K562 (cell line): ENCODE measurements around the gene PTPN11. TPM values are rescaled to one million over a fixed set of nuclear protein-coding genes. Genes with fewer than 3 reads are reported as not detected.
A peak's percentile ranks its signal among the peaks of the same experiment; 100 is the strongest.
"Not testable (repeated sequence)": the region's sequence is repeated elsewhere in the genome, so short reads cannot be mapped to it uniquely, and the experiment has no call there.

Experiments used
- ATAC-seq: fragments of 200-7000 bp; cut with Tn5 transposase; 3 replicates; pipeline ENCODE4 v1.9.1; 2020; ENCODE audit warnings: moderate library complexity
- BruUV-seq: library from RNA; stranded (reverse); fragments of 400-500 nt; replicated peaks from 2 replicates; lab custom pipeline; 2021; lab: Mats Ljungman, UMichigan
- CTCF ChIA-PET: fragments of 300-600 bp; formaldehyde crosslinking; extraction: SDS; loops from one replicate; lab custom pipeline; 2021; ENCODE audit warnings: low intra/inter-chr PET ratio; lab: Yijun Ruan, JAX
- POLR2A ChIA-PET: fragments of 300-600, 350-650 bp; sonication (Branson Sonifier 250); formaldehyde crosslinking; extraction: SDS; loops from one replicate; lab custom pipeline; 2021; ENCODE audit warnings: antibody characterized with exemption, inconsistent platforms; lab: Yijun Ruan, JAX
- DNase-seq, 4 experiments: peaks; one replicate each; pipeline versions ENCODE4 v3.0.0 to v3.0.0-alpha.2; 2011 to 2018; ENCODE audit warnings: low spot score in 3 of 4, mixed read lengths in 3 of 4; ENCODE audit errors: extremely low read depth in 1 of 4
- FAIRE-seq: peaks from 2 replicates; lab custom pipeline; 2011; peaks lifted over from hg19 to GRCh38; lab: Jason Lieb, UNC
- H2AFZ ChIP-seq: 2 replicates; pipeline ENCODE4 v1.6.0; 2011; ENCODE audit warnings: low read depth, low read length, control low read depth, inconsistent platforms
- H3K27ac ChIP-seq: fragments of 200-600 bp; 3 replicates; pipeline ENCODE4 v1.8.0; 2011; ENCODE audit warnings: low read depth, mild to moderate bottlenecking, control low read depth, inconsistent platforms, low read length, moderate library complexity, mixed read lengths; ENCODE audit errors: extremely low read depth
- H3K27me3 ChIP-seq, 2 experiments: fragments of 300-600 bp in 1 of 2; 2 replicates in 1 of 2; 3 replicates in 1 of 2; pipeline versions ENCODE4 v1.6.0 to v1.8.0; 2011; ENCODE audit warnings: inconsistent platforms in 2 of 2, low read length in 2 of 2, mild to moderate bottlenecking in 1 of 2, mixed read lengths in 1 of 2, moderate library complexity in 1 of 2; ENCODE audit not compliant: control insufficient read depth in 2 of 2, insufficient read depth in 2 of 2
- H3K36me3 ChIP-seq: fragments of 300-600 bp; 3 replicates; pipeline ENCODE4 v1.8.0; 2011; ENCODE audit warnings: mild to moderate bottlenecking, low read length, inconsistent platforms; ENCODE audit not compliant: control insufficient read depth, insufficient read depth
- H3K4me1 ChIP-seq, 2 experiments: fragments of 200-600 bp in 1 of 2; replicated peaks in 1 of 2; 2 replicates in 1 of 2; 3 replicates in 1 of 2; pipeline versions ENCODE4 v1.5.1 to v1.8.0; 2011; ENCODE audit warnings: inconsistent platforms in 2 of 2, low read length in 2 of 2, mild to moderate bottlenecking in 1 of 2, mixed read lengths in 1 of 2, moderate library complexity in 1 of 2; ENCODE audit not compliant: control insufficient read depth in 2 of 2, insufficient read depth in 2 of 2
- H3K4me2 ChIP-seq: 2 replicates; pipeline ENCODE4 v1.6.1; 2011; ENCODE audit warnings: low read length, control low read depth, inconsistent platforms, mixed read lengths; ENCODE audit not compliant: insufficient read depth
- H3K4me3 ChIP-seq: fragments of 200-600 bp; sonication (generic), shearing (Covaris generic); 2 replicates; pipeline ENCODE4 v1.5.1; 2016; ENCODE audit warnings: control low read depth, inconsistent platforms
- H3K79me2 ChIP-seq: fragments of 200-600 bp; 3 replicates; pipeline ENCODE4 v1.8.0; 2011; ENCODE audit warnings: low read length, inconsistent platforms; ENCODE audit not compliant: control insufficient read depth, insufficient read depth
- H3K9ac ChIP-seq, 2 experiments: 2 replicates each; pipeline versions ENCODE4 v1.6.0 to v1.6.1; 2011; ENCODE audit warnings: low read depth in 2 of 2, low read length in 2 of 2, control low read depth in 1 of 2, inconsistent platforms in 1 of 2, mild to moderate bottlenecking in 1 of 2, mixed read lengths in 1 of 2; ENCODE audit not compliant: insufficient read depth in 1 of 2
- H3K9me1 ChIP-seq: one replicate; pipeline ENCODE4 v1.6.0; 2011; ENCODE audit warnings: inconsistent platforms, mild to moderate bottlenecking, low read length, moderate library complexity; ENCODE audit not compliant: control insufficient read depth, insufficient read depth
- H3K9me3 ChIP-seq: replicated peaks from 2 replicates; pipeline ENCODE4 v1.5.1; 2011; ENCODE audit warnings: low read depth, low read length, inconsistent platforms; ENCODE audit not compliant: control insufficient read depth, insufficient read depth
- H4K20me1 ChIP-seq: replicated peaks from 2 replicates; pipeline ENCODE4 v1.6.1; 2011; ENCODE audit warnings: low read length, inconsistent platforms, mixed read lengths; ENCODE audit not compliant: control insufficient read depth, insufficient read depth
- ARID1B ChIP-seq: fragments of 450-650 bp; IDR thresholded peaks from 2 replicates; pipeline ENCODE4 v1.6.1; 2016; ENCODE audit warnings: antibody characterized with exemption, mild to moderate bottlenecking, inconsistent platforms
- ATF3 ChIP-seq, 2 experiments: fragments of 450-650 bp in 1 of 2; sonication (generic) in 1 of 2; formaldehyde crosslinking in 1 of 2; IDR thresholded peaks in 1 of 2; conservative IDR thresholded peaks in 1 of 2; 2 replicates each; pipeline versions ENCODE4 v1.6.1 to v1.8.1; 2016 to 2023; ENCODE audit warnings: mild to moderate bottlenecking in 2 of 2, moderate library complexity in 2 of 2, inconsistent platforms in 1 of 2, missing genetic modification reagents in 1 of 2
- CBFA2T3 ChIP-seq: fragments of 450-650 bp; IDR thresholded peaks from 2 replicates; pipeline ENCODE4 v1.6.1; 2017
- CEBPB ChIP-seq: fragments of 450-650 bp; IDR thresholded peaks from 2 replicates; pipeline ENCODE4 v1.6.1; 2016; ENCODE audit warnings: missing genetic modification characterization, missing compliant biosample characterization
- DDX20 ChIP-seq: fragments of 450-650 bp; IDR thresholded peaks from 2 replicates; pipeline ENCODE4 v1.6.1; 2016; ENCODE audit warnings: missing genetic modification characterization, low read depth, mild to moderate bottlenecking, missing compliant biosample characterization, moderate library complexity
- HDAC3 ChIP-seq: fragments of 450-650 bp; IDR thresholded peaks from 2 replicates; pipeline ENCODE4 v1.6.1; 2018; ENCODE audit warnings: borderline replicate concordance, mild to moderate bottlenecking, moderate library complexity; ENCODE audit not compliant: partially characterized antibody
- HSF4 ChIP-seq: fragments of 250-450 bp; sonication (Bioruptor Pico); IDR thresholded peaks from 2 replicates; pipeline ENCODE4 v2.1.2; 2022; ENCODE audit warnings: mild to moderate bottlenecking, moderate library complexity, borderline replicate concordance
- PKNOX1 ChIP-seq: fragments of 450-650 bp; IDR thresholded peaks from 2 replicates; pipeline ENCODE4 v1.6.1; 2016
- SMARCA4 ChIP-seq: fragments of 450-650 bp; IDR thresholded peaks from 2 replicates; pipeline ENCODE4 v1.6.1; 2016
- TGIF2 ChIP-seq: sonication (generic); formaldehyde crosslinking; IDR thresholded peaks from 2 replicates; pipeline ENCODE4 v1.8.1; 2022; ENCODE audit warnings: mild to moderate bottlenecking, missing genetic modification reagents, moderate library complexity
- ZC3H11A ChIP-seq: IDR thresholded peaks from 2 replicates; pipeline ENCODE4 v1.6.1; 2012; ENCODE audit warnings: low read depth, low read length, improper control_type of control experiment
- ZC3H4 ChIP-seq: sonication (generic); formaldehyde crosslinking; IDR thresholded peaks from 2 replicates; pipeline ENCODE4 v1.9.0; 2021; ENCODE audit warnings: missing genetic modification reagents, borderline replicate concordance
- ZNF311 ChIP-seq: fragments of 250-450 bp; sonication (Bioruptor Pico); IDR thresholded peaks from 2 replicates; pipeline ENCODE4 v1.4.0; 2020; ENCODE audit warnings: mild to moderate bottlenecking, moderate library complexity
- WGBS: fragments of 100-300 bp; shearing (Covaris generic); methylation state at CpG from one replicate; pipeline ENCODE4 v1.1.6; 2016; ENCODE audit warnings: low coverage, mixed read lengths; ENCODE audit not compliant: insufficient coverage; ENCODE audit errors: missing lambda C conversion rate; 5-methylcytosine and 5-hydroxymethylcytosine counted together
- in situ Hi-C: fragments of 300-500 bp; cut with MboI; formaldehyde crosslinking; loops from 4 replicates; pipeline ENCODE4 v1.15.0; 2018; ENCODE audit warnings: inconsistent platforms, mixed read lengths
- intact Hi-C: fragments of 100-400 bp; cut with micrococcal nuclease; formaldehyde crosslinking; loops from 2 replicates; pipeline ENCODE4 v1.14.2; 2022
- polyA plus RNA-seq, 8 experiments: library from polyadenylated mRNA; depleted of rRNA in 4 of 8; stranded (reverse) in 5 of 8; unstranded in 3 of 8; fragments of >200 nt; fragmentation: Nextera tagmentation in 2 of 8; fragmentation: Illumina TruSeq in 1 of 8; extraction: Ambion mirVana in 2 of 8; extraction: Trizol in 1 of 8; gene quantifications; 2 replicates each; pipeline versions ENCODE4 v1.2.1 to v1.2.3, GENCODE V29; 2011 to 2014; ENCODE audit warnings: inconsistent platforms in 1 of 8, missing spikeins in 1 of 8
- total RNA-seq, 7 experiments: library from RNA; depleted of rRNA in 6 of 7; stranded (reverse); fragments of >200 nt in 6 of 7; fragmentation: Illumina TruSeq in 2 of 7; extraction: Trizol in 2 of 7; gene quantifications; 2 replicates each; pipeline versions ENCODE4 v1.2.1 to v1.2.3, GENCODE V29; 2011 to 2021; ENCODE audit warnings: low replicate concordance in 1 of 7

Gene PTPN11
- total and polyA plus RNA-seq, 9 of the 15 experiments (the other 6 are each of a cell fraction or from before 2014, with no cell fraction given): 22.5 to 126 (median 79.7) TPM

GRCh38 chr12:112415457-112415856 is 3.3 kb upstream of the PTPN11 start:
- in situ Hi-C loops, intact Hi-C loops, H3K27me3 ChIP-seq, H3K36me3 ChIP-seq, H3K9me1 ChIP-seq, CTCF ChIA-PET, FAIRE-seq, H4K20me1 ChIP-seq, H3K9ac ChIP-seq, H3K27ac ChIP-seq, H3K4me3 ChIP-seq, DNase-seq, H2AFZ ChIP-seq, BruUV-seq, H3K9me3 ChIP-seq, ATAC-seq, H3K4me2 ChIP-seq: not testable (repeated sequence)
- Histone ChIP-seq H3K79me2 (peaks cover 31% of the 10 kb centered on the region), H3K4me1 (peaks cover 18 to 20% of the 10 kb centered on the region in 2 experiments; a peak in 4 of 5 replicates)
- WGBS: 93% methylated on average over 3 of the region's 4 CpGs
- peak; percentile 53 for TF ChIP-seq CEBPB (tag)
- POLR2A ChIA-PET: interaction anchor here (2.7 kb wide), 1 partner anchor 11 kb away, joined by 13 read pairs; no protein-coding TSS in a partner anchor

- BruUV-seq: TSS peak; percentile 96
- intact Hi-C loops: no loop called here
- Histone ChIP-seq H3K9me1 (no peaks in the 10 kb centered on the region), H3K9me3 (no peaks in the 10 kb centered on the region), H3K27ac (peak overlapping the region; percentile 90), H2AFZ (peak overlapping the region; percentile 92), H3K4me1 (peaks cover 18 to 22% of the 10 kb centered on the region in 2 experiments; a peak in 4 of 5 replicates), H3K27me3 (no peaks in the 10 kb centered on the region), H4K20me1 (peaks cover 4% of the 10 kb centered on the region; the same call in 1 of the 2 replicates), H3K36me3 (peaks cover 19% of the 10 kb centered on the region; the same call in 2 of the 3 replicates), H3K4me2 (peak overlapping the region; percentile 93), H3K79me2 (peaks cover 59% of the 10 kb centered on the region), H3K4me3 (peak overlapping the region; percentile 67), H3K9ac (peak overlapping the region; percentile 89 to 97)
- FAIRE-seq (peak; percentile 29), ATAC-seq (peak; percentile 9), DNase-seq (peak in 1 of 4 experiments; percentile 59)
- ChIA-PET POLR2A (interaction anchor here (1.1 kb wide), 2 partner anchors 13 to 17 kb away, joined by 3 read pairs; no protein-coding TSS in a partner anchor), CTCF (interaction anchor here (0.6 kb wide), 1 partner anchor 139 kb away, joined by 3 read pairs; no protein-coding TSS in a partner anchor)
- in situ Hi-C loops: no loop called here
- under 1% methylated on average over 18 of the region's 18 CpGs for WGBS
- TF ChIP-seq DDX20 (no peak), CBFA2T3 (peak; percentile 15; the same call in 1 of the 2 replicates), ARID1B (0 out of 2 replicates have a peak, but pooled peaks have one; percentile 32), SMARCA4 (peak; percentile 35; the same call in 1 of the 2 replicates), TGIF2 (CRISPR knock-in tag) (no peak), ZC3H4 (CRISPR knock-in tag) (0 out of 2 replicates have a peak, but pooled peaks have one; percentile 58), ATF3 (IDR thresholded peaks at IDR 0.05) (no peak), ATF3 (CRISPR knock-in tag; conservative IDR thresholded peaks at IDR 0.05) (peak; percentile 51; the same call in 1 of the 2 replicates), PKNOX1 (peak; percentile 23; the same call in 1 of the 2 replicates), HSF4 (CRISPR knock-in tag) (no peak), HDAC3 (no peak), ZNF311 (CRISPR knock-in tag) (no peak), ZC3H11A (no peak)
Measured at GRCh38 chr12:112418273-112418607, 507 bp upstream of the PTPN11 start.
